Adrenal gland (tissue), 12 donors: Measurements from ENCODE around the gene FIGNL2. TPM values are rescaled to one million over a fixed set of nuclear protein-coding genes. Genes with fewer than 3 reads are reported as not detected.

Source experiments
- DNase-seq, 7 donors: peaks; one replicate each; pipeline ENCODE4 v3.0.0-alpha.2; 2019 to 2020
- H3K27ac ChIP-seq, 5 donors: fragments of 200-600 bp; sonication (generic) in 4 of 5; 1 replicate in 3 of 5; 2 replicates in 2 of 5; pipeline versions ENCODE4 v1.5.1 to v1.8.0; 2016 to 2020; ENCODE audit warnings: mild to moderate bottlenecking in 1 of 5
- H3K27me3 ChIP-seq: fragments of 200-600 bp; 2 replicates; pipeline ENCODE4 v1.8.0; 2021
- H3K36me3 ChIP-seq, 2 donors: fragments of 200-600 bp; replicated peaks in 1 of 2; 1 replicate in 1 of 2; 2 replicates in 1 of 2; pipeline versions ENCODE4 v1.5.1 to v1.8.0; 2018 to 2022
- H3K4me1 ChIP-seq, 2 donors: fragments of 200-600 bp; replicated peaks in 1 of 2; 1 replicate in 1 of 2; 2 replicates in 1 of 2; pipeline versions ENCODE4 v1.5.1 to v1.8.0; 2018 to 2021
- H3K4me3 ChIP-seq, 4 donors: fragments of 200-600 bp; sonication (generic) in 3 of 4; one replicate each; pipeline ENCODE4 v1.5.1; 2016 to 2018
- H3K9me3 ChIP-seq, 3 donors: fragments of 200-600 bp; sonication (generic) in 1 of 3; replicated peaks in 1 of 3; 1 replicate in 2 of 3; 2 replicates in 1 of 3; pipeline versions ENCODE4 v1.5.1 to v1.8.0; 2016 to 2021
- POLR2A ChIP-seq, 2 donors: fragments of 450-650 bp; IDR thresholded peaks; one replicate each; pipeline ENCODE4 v1.6.1; 2017; ENCODE audit warnings: antibody characterized with exemption in 2 of 2, mild to moderate bottlenecking in 2 of 2, moderate library complexity in 1 of 2
- WGBS, 4 donors: extraction: QIAGEN DNeasy Blood & Tissue Kit in 2 of 4; methylation state at CpG; one replicate each; pipeline versions ENCODE4 v1.1.5 to v1.1.7; 2013 to 2017; 5-methylcytosine and 5-hydroxymethylcytosine counted together
- intact Hi-C, 2 donors: fragments of 100-400 bp; cut with DNase I; formaldehyde crosslinking; loops; one replicate each; pipeline versions ENCODE4 v1.14.1 to v1.15.0; 2022 to 2023
- polyA plus RNA-seq, 3 donors: library from polyadenylated mRNA; stranded (reverse); fragments of 200-250 nt in 2 of 3; fragments of 350-450 nt in 1 of 3; fragmentation: Illumina TruSeq in 1 of 3; extraction: RNeasy Lipid Tissue Mini Kit (QIAGEN cat#74804) in 1 of 3; gene quantifications; one replicate each; pipeline ENCODE4 v1.2.3, GENCODE V29; 2013 to 2014
- total RNA-seq, 9 donors: library from RNA; depleted of rRNA in 4 of 9; stranded (reverse); fragments of >200 nt in 4 of 9; fragments of 120-200 nt in 1 of 9; fragmentation: NEBNext Ultra II Directional in 1 of 9; extraction: Animal tissue kit (Norgen Biotek cat#: 25700) in 1 of 9; gene quantifications; one replicate each; pipeline versions ENCODE4 v1.1.0 to v1.2.4, GENCODE V29; 2013 to 2023
- TF ChIP-seq, protein P1 (sequence below), 6 experiments: fragments of 450-650 bp in 4 of 6; fragments of 200-600 bp in 2 of 6; sonication (generic) in 1 of 6; IDR thresholded peaks; 1 replicate in 5 of 6; 2 replicates in 1 of 6; pipeline versions ENCODE4 v1.5.1 to v1.8.0; 2016 to 2021; ENCODE audit warnings: antibody characterized with exemption in 6 of 6, mild to moderate bottlenecking in 2 of 6, moderate library complexity in 1 of 6
- donor health status: healthy with polysubstance abuse.
- donor health status: Bipolar disorder and iron deficiency.
- donor health status: DM: yes; HTN: yes; CAD: no.
- donor health status: DM: no; HTN: no; CAD: no.
- donor health status: DM: no; HTN: no; CAD: no.
- donor health status: DM: yes; HTN: yes; CAD: no.

Gene FIGNL2
- total and polyA plus RNA-seq, 12 donors = 0.04 to 0.32 (median 0.25) TPM; not detected in 1

DNA sequence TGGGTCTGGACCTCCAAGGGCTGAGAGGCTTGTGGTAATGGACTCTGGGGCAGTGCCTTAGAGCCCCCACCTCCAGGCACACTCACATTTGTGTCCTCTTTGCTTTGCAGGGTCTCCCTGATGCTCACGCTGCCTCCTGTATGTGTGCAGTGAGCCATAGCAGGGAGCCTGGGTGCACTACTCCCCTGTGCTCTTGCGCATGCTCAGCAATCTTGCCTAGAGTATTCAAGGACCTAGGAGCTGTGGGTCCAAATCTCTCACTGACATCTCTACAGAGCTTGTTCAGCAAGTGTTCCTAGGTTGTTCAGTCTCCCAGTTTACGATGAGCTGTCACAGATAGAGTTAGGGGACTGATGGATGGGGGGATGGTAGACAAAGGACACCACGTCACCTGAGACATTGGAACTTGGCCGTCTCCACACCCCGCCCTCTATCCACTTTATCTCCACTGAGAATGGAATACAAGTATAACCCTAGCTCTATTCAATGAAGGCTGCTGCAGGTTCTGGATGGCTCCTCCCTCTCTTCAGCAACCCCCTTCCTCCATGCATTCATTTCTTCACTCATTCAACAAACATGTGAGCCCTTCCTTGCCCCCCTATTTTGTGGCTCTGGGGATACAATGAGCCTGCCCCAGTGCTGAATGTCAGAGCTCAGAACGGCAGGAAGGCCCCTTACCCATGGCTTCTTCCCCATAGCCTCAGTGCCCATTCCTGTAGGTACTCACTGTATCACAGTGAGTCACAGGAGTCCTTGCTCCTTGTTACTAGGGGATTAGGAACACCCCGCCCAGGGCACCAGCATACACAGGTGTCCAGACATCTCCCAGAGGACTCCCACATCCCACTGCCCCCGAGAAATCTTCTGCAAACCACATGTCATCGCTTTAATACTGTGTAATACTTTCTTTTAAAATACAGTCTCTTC is 31.2 kb downstream of the FIGNL2 start:
- Histone ChIP-seq H3K36me3 (no peaks in the 10 kb centered on the region), H3K27me3 (peaks cover 6% of the 10 kb centered on the region), H3K27ac (no peak overlapping the region), H3K9me3 (no peaks in the 10 kb centered on the region), H3K4me3 (no peak overlapping the region), H3K4me1 (peaks cover 0 to 3% of the 10 kb centered on the region in 2 donors)
- WGBS, 4 donors = 84 to 91% (median 88%) methylated on average over 10 of the region's 10 CpGs
- intact Hi-C loops = no loop called here
- no peak for TF ChIP-seq POLR2A (IDR thresholded peaks at IDR 0.05)
- TF ChIP-seq, protein P1, sequence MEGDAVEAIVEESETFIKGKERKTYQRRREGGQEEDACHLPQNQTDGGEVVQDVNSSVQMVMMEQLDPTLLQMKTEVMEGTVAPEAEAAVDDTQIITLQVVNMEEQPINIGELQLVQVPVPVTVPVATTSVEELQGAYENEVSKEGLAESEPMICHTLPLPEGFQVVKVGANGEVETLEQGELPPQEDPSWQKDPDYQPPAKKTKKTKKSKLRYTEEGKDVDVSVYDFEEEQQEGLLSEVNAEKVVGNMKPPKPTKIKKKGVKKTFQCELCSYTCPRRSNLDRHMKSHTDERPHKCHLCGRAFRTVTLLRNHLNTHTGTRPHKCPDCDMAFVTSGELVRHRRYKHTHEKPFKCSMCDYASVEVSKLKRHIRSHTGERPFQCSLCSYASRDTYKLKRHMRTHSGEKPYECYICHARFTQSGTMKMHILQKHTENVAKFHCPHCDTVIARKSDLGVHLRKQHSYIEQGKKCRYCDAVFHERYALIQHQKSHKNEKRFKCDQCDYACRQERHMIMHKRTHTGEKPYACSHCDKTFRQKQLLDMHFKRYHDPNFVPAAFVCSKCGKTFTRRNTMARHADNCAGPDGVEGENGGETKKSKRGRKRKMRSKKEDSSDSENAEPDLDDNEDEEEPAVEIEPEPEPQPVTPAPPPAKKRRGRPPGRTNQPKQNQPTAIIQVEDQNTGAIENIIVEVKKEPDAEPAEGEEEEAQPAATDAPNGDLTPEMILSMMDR (IDR thresholded peaks at IDR 0.05) = no peak
- DNase-seq = no peak

DNA sequence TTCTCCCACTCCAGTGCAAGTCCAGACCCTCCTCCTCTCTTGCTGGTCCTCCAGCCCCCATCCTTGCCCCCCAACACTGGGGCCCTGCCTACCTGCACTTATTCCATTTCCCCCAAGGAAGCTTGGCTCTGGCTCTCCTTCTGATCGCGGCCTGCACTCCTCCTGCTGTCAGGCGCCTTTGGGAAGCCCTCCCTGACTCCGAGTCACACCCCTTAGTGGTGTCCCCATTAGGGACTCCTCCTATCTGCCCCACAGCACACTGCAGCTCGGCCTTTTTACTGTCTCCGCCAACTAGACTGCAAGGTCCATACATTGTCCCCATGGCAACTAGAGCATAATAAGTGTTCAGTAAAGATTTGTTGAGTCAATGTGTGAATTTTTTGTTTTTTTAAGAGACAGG is 32.9 kb downstream of the FIGNL2 start:
- H3K27me3 ChIP-seq = no peaks in the 10 kb centered on the region
- no peak for TF ChIP-seq POLR2A (IDR thresholded peaks at IDR 0.05)
- TF ChIP-seq, protein P1 (IDR thresholded peaks at IDR 0.05) = no peak
- WGBS, 4 donors = 88 to 96% (median 92%) methylated on average over 6 of the region's 6 CpGs
- intact Hi-C loops = no loop called here
- no peak overlapping the region for H3K4me3 ChIP-seq
- no peaks in the 10 kb centered on the region for H3K9me3 ChIP-seq
- H3K36me3 ChIP-seq = no peaks in the 10 kb centered on the region
- no peak for DNase-seq
- H3K4me1 ChIP-seq = peaks cover 0 to 3% of the 10 kb centered on the region in 2 donors
- no peak overlapping the region for H3K27ac ChIP-seq

DNA sequence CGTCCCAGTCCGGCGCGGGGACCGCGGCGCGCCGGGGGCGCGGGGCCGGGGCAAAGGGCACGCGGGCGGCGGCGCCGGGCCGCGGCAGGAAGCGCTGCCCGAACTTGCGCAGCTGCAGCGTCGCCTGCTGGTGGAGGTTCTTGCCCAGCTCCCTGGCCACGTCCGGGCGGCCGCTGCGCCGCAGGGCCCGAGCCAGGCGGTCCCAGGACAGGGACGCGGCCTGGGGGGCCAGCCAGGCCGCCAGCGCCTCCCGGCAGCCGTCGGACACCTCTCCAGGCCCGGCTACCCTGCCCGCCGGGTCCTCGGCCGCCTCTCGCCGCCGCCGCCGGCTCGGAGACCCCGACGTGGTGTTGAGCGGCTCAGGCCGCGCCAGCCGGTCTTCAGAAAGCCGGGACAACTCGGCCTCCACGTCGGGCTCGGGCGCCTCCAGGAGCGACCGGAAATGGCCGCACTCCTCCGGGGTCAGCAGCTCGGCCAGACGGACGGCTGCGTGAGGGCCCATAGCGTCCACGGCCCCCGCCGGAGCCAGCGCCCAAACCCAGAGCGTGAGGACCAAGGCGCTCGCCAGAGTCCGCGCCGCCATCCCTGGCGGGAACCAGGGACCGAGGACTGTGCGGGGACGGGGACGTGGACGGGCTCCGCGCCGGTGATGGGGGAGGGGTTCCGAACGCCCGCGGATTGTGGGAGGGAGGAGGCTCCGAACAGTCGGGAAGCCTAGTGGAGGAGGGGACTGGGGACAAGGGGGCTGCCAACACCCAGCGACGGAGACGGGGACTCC is 34.0 kb downstream of the FIGNL2 start:
- DNase-seq = peak; percentile 57 to 75 (median 64)
- no peaks in the 10 kb centered on the region for H3K9me3 ChIP-seq
- no peaks in the 10 kb centered on the region for H3K27me3 ChIP-seq
- intact Hi-C loops = no loop called here
- TF ChIP-seq POLR2A (IDR thresholded peaks at IDR 0.05) = no peak
- TF ChIP-seq, protein P1 (IDR thresholded peaks at IDR 0.05) = peak in 3 of 6 experiments; percentile 53 to 77 (median 61)
- H3K4me3 ChIP-seq = peak overlapping the region in 2 of 4 donors; percentile 10 to 53
- 9 to 30% (median 11%) methylated on average over 10 to 100 of the region's 100 CpGs for WGBS, 4 donors
- peak overlapping the region in 4 of 5 donors; percentile 8 to 75 (median 60) for H3K27ac ChIP-seq
- H3K36me3 ChIP-seq = no peaks in the 10 kb centered on the region
- peaks cover 0 to 3% of the 10 kb centered on the region in 2 donors for H3K4me1 ChIP-seq

DNA sequence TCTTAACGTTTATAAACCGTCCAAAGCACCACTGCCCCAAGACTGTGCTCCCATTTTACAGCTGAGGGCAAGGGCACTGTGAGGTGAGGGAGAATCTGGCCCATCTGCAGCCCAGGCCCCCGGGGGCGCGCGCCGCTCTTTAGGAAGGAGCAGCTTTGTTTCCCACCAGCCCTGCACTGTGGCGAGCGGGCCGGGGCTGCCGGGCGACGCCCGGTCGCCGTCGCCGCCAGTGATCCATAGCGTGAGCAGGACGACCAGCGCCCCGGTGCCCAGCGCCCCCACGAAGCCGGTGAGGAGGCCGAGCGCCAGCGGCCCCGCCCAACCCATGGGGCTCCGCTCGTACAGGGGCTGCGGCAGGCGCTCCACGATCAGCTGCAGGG is 34.6 kb downstream of the FIGNL2 start:
- no peak for DNase-seq
- Histone ChIP-seq H3K36me3 (no peaks in the 10 kb centered on the region), H3K9me3 (no peaks in the 10 kb centered on the region), H3K4me1 (peaks cover 0 to 3% of the 10 kb centered on the region in 2 donors), H3K27me3 (no peaks in the 10 kb centered on the region), H3K4me3 (peak overlapping the region in 1 of 4 donors; percentile 53), H3K27ac (peak overlapping the region in 1 of 5 donors; percentile 75)
- WGBS, 4 donors = 12 to 32% (median 22%) methylated on average over 2 to 34 of the region's 34 CpGs
- intact Hi-C loops = no loop called here
- no peak for TF ChIP-seq POLR2A (IDR thresholded peaks at IDR 0.05)
- TF ChIP-seq, protein P1 (IDR thresholded peaks at IDR 0.05) = no peak
